ENCODE data around the gene OXCT1. TPM values are rescaled to one million over a fixed set of nuclear protein-coding genes. Genes with fewer than 3 reads are reported as not detected.
"Not testable (repeated sequence)": the region's sequence is repeated elsewhere in the genome, so short reads cannot be mapped to it uniquely, and the experiment has no call there.

Gene OXCT1
- total RNA-seq, 2 experiments from 2014 or later, result 54.0 to 59.9 TPM

- Mint-ChIP-seq H3K27ac (peak overlapping the region; percentile 48), H3K4me3 (no peak overlapping the region), H3K27me3 (no peaks in the 10 kb centered on the region), H3K4me1 (no peaks in the 10 kb centered on the region), H3K36me3 (peaks cover 64% of the 10 kb centered on the region), H3K9me3 (no peaks in the 10 kb centered on the region)
- ATAC-seq (ENCODE audit: low read depth) (no peak), DNase-seq (no peak)
- POLR2A ChIA-PET, result no interaction called here
These were observed 131.4 kb downstream of the OXCT1 start for GRCh38 chr5:41738710-41739354.

DNA sequence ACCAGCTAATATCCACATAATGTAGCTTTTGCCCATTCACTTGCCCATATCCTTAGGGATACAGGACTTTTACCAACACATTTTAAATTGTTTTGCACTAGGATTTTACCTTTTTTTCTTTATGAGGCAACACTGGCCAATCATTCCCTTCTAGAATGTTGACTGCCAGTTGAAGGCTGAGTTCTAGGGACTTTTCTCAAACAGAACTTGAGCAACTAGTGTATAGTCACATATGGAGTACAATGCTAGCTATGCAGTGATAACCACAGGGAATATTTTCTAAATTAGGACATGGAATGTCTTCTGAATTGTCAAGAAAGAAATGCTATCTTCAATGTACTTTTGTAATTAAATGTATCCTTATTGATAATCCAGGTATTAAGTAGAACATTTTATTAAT is 133.6 kb downstream of the OXCT1 start:
- no peaks in the 10 kb centered on the region for H3K9me3 Mint-ChIP-seq
- ATAC-seq (ENCODE audit: low read depth) (no peak), DNase-seq (no peak)
- H3K27ac Mint-ChIP-seq, result no peak overlapping the region
- POLR2A ChIA-PET, result no interaction called here
- H3K4me1 Mint-ChIP-seq, result no peaks in the 10 kb centered on the region
- H3K4me3 Mint-ChIP-seq, result no peak overlapping the region
- no peaks in the 10 kb centered on the region for H3K27me3 Mint-ChIP-seq
- H3K36me3 Mint-ChIP-seq, result peaks cover 56% of the 10 kb centered on the region

GRCh38 chr5:41735213-41735612 is 135.0 kb downstream of the OXCT1 start:
- POLR2A ChIA-PET, result no interaction called here
- no peaks in the 10 kb centered on the region for H3K27me3 Mint-ChIP-seq
- H3K9me3 Mint-ChIP-seq, result no peaks in the 10 kb centered on the region
- no peak for DNase-seq
- H3K4me3 Mint-ChIP-seq, result no peak overlapping the region
- H3K4me1 Mint-ChIP-seq, result no peaks in the 10 kb centered on the region
- no peak for ATAC-seq (ENCODE audit: low read depth)
- H3K36me3 Mint-ChIP-seq, result peaks cover 55% of the 10 kb centered on the region
- H3K27ac Mint-ChIP-seq, result no peak overlapping the region

GRCh38 chr5:41729381-41729780 is 140.8 kb downstream of the OXCT1 start:
- peaks cover 24% of the 10 kb centered on the region for H3K36me3 Mint-ChIP-seq
- H3K4me1 Mint-ChIP-seq; DNase-seq; POLR2A ChIA-PET; ATAC-seq (ENCODE audit: low read depth); H3K27ac Mint-ChIP-seq; H3K9me3 Mint-ChIP-seq; H3K4me3 Mint-ChIP-seq; H3K27me3 Mint-ChIP-seq: not testable (repeated sequence)

- Mint-ChIP-seq H3K4me3 (no peak overlapping the region), H3K27me3 (no peaks in the 10 kb centered on the region), H3K9me3 (peaks cover 2% of the 10 kb centered on the region), H3K36me3 (peaks cover 22% of the 10 kb centered on the region), H3K27ac (no peak overlapping the region), H3K4me1 (no peaks in the 10 kb centered on the region)
- ATAC-seq (ENCODE audit: low read depth) (no peak), DNase-seq (no peak)
- POLR2A ChIA-PET, result no interaction called here
These were observed 141.9 kb downstream of the OXCT1 start for GRCh38 chr5:41728281-41728680.

- no peaks in the 10 kb centered on the region for H3K9me3 Mint-ChIP-seq
- H3K27me3 Mint-ChIP-seq, result peaks cover 17% of the 10 kb centered on the region
- POLR2A ChIA-PET, result no interaction called here
- no peak overlapping the region for H3K4me3 Mint-ChIP-seq
- ATAC-seq (ENCODE audit: low read depth), result no peak
- H3K36me3 Mint-ChIP-seq, result no peaks in the 10 kb centered on the region
- no peaks in the 10 kb centered on the region for H3K4me1 Mint-ChIP-seq
- H3K27ac Mint-ChIP-seq, result no peak overlapping the region
- no peak for DNase-seq
These were observed 147.8 kb downstream of the OXCT1 start for GRCh38 chr5:41722359-41722950.

GRCh38 chr5:41721516-41721915 is 148.7 kb downstream of the OXCT1 start:
- H3K9me3 Mint-ChIP-seq, result no peaks in the 10 kb centered on the region
- DNase-seq, result no peak
- no peaks in the 10 kb centered on the region for H3K4me1 Mint-ChIP-seq
- H3K27ac Mint-ChIP-seq, result no peak overlapping the region
- H3K4me3 Mint-ChIP-seq, result no peak overlapping the region
- POLR2A ChIA-PET, result no interaction called here
- H3K36me3 Mint-ChIP-seq, result no peaks in the 10 kb centered on the region
- ATAC-seq (ENCODE audit: low read depth), result no peak
- peaks cover 17% of the 10 kb centered on the region for H3K27me3 Mint-ChIP-seq

DNA sequence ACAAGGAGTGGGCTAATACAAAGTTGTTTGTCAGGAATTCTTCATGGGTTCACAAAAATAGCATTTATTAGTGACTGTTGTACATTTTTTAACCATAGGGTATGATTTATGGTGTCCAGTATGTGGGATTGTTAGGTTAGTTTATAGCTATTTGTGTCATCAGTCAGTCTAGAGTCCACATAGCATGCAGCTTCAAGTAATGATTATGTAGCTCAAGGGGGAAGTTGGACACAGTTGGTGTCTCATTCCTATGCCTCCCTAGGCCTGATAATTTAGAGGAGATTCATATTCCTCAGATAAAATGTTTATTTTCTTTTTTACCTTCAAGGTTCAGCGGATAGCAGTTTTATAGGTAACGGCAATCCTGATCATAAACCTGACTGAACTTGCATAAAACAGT is 153.8 kb downstream of the OXCT1 start:
- Mint-ChIP-seq H3K36me3 (no peaks in the 10 kb centered on the region), H3K27ac (no peak overlapping the region), H3K9me3 (peaks cover 4% of the 10 kb centered on the region), H3K27me3 (peaks cover 18% of the 10 kb centered on the region), H3K4me1 (no peaks in the 10 kb centered on the region), H3K4me3 (no peak overlapping the region)
- POLR2A ChIA-PET, result no interaction called here
- DNase-seq, result no peak
- ATAC-seq (ENCODE audit: low read depth), result no peak

DNA sequence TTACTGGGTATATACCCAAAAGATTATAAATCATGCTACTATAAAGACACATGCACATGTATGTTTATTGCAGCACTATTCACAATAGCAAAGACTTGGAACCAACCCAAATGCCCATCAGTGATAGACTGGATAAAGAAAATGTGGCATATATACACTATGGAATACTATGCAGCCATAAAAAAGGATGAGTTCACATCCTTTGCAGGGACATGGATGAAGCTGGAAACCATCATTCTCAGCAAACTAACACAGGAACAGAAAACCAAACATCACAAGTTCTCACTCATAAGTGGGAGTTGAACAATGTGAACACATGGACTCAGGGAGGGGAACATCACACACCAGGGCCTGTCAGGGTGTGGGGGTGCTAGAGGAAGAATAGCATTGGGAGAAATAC is 155.8 kb downstream of the OXCT1 start:
- ATAC-seq (ENCODE audit: low read depth); H3K27ac Mint-ChIP-seq; H3K27me3 Mint-ChIP-seq; H3K4me3 Mint-ChIP-seq; H3K36me3 Mint-ChIP-seq; H3K4me1 Mint-ChIP-seq; DNase-seq; POLR2A ChIA-PET; H3K9me3 Mint-ChIP-seq: not testable (repeated sequence)

DNA sequence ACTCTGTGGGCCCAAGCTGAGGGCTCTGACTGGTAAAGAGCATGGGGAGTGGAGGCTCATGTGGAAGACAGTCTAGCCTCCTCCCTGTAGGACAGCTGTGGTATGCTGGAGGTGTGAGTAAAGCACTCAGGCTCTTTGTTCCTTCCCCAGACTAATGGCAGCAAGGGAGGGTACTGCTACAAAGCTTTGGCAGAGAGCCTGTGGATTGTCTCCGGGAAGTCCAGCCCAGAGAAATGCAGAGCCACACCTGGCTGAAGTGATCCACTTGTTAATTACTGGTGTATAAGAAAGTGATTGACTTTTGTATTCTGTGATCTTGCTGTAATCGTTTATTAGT is 161.7 kb downstream of the OXCT1 start:
- POLR2A ChIA-PET, result no interaction called here
- Mint-ChIP-seq H3K4me1 (no peaks in the 10 kb centered on the region), H3K4me3 (no peak overlapping the region), H3K27ac (no peak overlapping the region), H3K27me3 (peaks cover 8% of the 10 kb centered on the region), H3K36me3 (no peaks in the 10 kb centered on the region), H3K9me3 (peaks cover 4% of the 10 kb centered on the region)
- ATAC-seq (ENCODE audit: low read depth) (no peak), DNase-seq (no peak)

GRCh38 chr5:41707853-41708603 is 162.2 kb downstream of the OXCT1 start:
- H3K36me3 Mint-ChIP-seq, result no peaks in the 10 kb centered on the region
- H3K27ac Mint-ChIP-seq, result no peak overlapping the region
- POLR2A ChIA-PET, result no interaction called here
- H3K4me3 Mint-ChIP-seq, result no peak overlapping the region
- H3K9me3 Mint-ChIP-seq, result peaks cover 1% of the 10 kb centered on the region
- H3K4me1 Mint-ChIP-seq, result no peaks in the 10 kb centered on the region
- no peak for DNase-seq
- peaks cover 9% of the 10 kb centered on the region for H3K27me3 Mint-ChIP-seq
- ATAC-seq (ENCODE audit: low read depth), result no peak

GRCh38 chr5:41695920-41696582 is 174.2 kb downstream of the OXCT1 start:
- Mint-ChIP-seq H3K27ac (no peak overlapping the region), H3K4me1 (no peaks in the 10 kb centered on the region), H3K4me3 (no peak overlapping the region), H3K9me3 (no peaks in the 10 kb centered on the region), H3K36me3 (no peaks in the 10 kb centered on the region), H3K27me3 (peaks cover 20% of the 10 kb centered on the region)
- POLR2A ChIA-PET, result no interaction called here
- DNase-seq (no peak), ATAC-seq (ENCODE audit: low read depth) (peak; percentile 36)

DNA sequence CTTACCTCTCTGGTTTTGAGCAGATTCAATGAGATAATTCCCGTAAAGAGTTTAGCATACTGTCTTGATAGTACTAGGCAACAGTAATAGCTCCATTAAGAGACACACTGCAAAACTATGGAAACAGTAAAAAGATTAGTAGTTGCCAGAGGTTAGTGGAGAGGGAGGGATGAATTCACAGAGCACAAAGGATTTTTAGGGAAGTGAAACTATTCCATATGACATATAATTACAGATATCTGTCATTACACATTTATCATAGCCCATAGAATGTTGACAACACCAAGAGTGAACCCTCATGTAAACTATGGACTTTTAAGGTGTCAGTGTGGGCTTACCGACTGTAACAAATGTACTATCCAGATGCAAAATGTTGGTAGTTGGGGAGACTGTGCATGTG is 183.5 kb downstream of the OXCT1 start:
- Mint-ChIP-seq H3K27ac (no peak overlapping the region), H3K9me3 (no peaks in the 10 kb centered on the region), H3K36me3 (no peaks in the 10 kb centered on the region), H3K27me3 (peaks cover 22% of the 10 kb centered on the region), H3K4me3 (no peak overlapping the region), H3K4me1 (no peaks in the 10 kb centered on the region)
- no peak for DNase-seq
- no peak for ATAC-seq (ENCODE audit: low read depth)
- POLR2A ChIA-PET, result no interaction called here

DNA sequence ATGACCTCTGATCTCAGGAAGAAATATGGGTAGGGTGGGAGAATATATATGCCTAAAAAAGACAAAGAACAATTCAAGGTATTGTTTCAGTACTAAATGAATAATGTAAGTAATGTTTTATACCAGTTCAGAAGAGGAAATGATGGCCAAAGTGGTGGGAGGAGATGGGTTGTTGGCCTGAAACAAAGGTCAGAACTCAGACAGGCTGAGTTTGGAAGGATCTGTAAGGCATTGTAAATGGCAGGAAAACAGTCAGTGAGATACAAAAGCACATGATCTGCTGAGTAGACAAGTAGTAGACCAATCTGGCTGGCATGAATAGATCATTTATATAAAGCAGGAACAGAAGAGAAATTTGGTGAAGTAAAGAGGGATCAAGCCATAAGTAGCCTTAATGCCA is 184.0 kb downstream of the OXCT1 start:
- POLR2A ChIA-PET, result no interaction called here
- no peaks in the 10 kb centered on the region for H3K36me3 Mint-ChIP-seq

More for the DNA sequence above, 184.0 kb downstream of the OXCT1 start:
- Mint-ChIP-seq H3K27me3 (peaks cover 20% of the 10 kb centered on the region), H3K27ac (no peak overlapping the region), H3K9me3 (no peaks in the 10 kb centered on the region), H3K4me3 (no peak overlapping the region), H3K4me1 (no peaks in the 10 kb centered on the region)
- ATAC-seq (ENCODE audit: low read depth), result no peak
- no peak for DNase-seq
